HG03095 (cell line): ENCODE results near the gene FOSB.

Experiments
- ATAC-seq: cut with Tn5 transposase; IDR thresholded peaks from one replicate; pipeline ENCODE4 v1.9.1; 2021; ENCODE audit warnings: moderate library complexity; ENCODE audit not compliant: unreplicated experiment

The FOSB gene

DNA sequence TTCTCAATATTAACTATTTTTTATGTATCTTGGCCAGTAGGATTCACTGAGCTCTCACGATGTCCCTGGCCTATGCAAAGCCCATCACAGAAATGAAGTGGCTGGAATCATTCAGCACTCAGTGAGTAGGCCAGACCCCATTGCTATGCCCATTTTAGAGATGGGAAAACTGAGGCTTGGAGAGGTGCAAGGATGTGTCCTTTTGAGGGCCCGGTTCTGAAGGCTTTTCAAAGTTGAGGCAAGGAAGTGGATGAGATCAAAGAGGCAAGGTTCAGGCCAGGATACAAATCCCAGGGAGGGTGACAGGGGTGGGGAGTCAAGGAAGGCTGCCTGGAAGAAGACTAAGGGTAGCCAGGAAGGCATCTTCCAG lies 25.4 kb upstream of the FOSB start:
- ATAC-seq: no peak

- ATAC-seq: no peak
These were observed 24.9 kb upstream of the FOSB start for GRCh38 chr19:45442778-45443461.

- ATAC-seq: no peak
These were observed 24.1 kb upstream of the FOSB start for GRCh38 chr19:45443462-45444317.

DNA sequence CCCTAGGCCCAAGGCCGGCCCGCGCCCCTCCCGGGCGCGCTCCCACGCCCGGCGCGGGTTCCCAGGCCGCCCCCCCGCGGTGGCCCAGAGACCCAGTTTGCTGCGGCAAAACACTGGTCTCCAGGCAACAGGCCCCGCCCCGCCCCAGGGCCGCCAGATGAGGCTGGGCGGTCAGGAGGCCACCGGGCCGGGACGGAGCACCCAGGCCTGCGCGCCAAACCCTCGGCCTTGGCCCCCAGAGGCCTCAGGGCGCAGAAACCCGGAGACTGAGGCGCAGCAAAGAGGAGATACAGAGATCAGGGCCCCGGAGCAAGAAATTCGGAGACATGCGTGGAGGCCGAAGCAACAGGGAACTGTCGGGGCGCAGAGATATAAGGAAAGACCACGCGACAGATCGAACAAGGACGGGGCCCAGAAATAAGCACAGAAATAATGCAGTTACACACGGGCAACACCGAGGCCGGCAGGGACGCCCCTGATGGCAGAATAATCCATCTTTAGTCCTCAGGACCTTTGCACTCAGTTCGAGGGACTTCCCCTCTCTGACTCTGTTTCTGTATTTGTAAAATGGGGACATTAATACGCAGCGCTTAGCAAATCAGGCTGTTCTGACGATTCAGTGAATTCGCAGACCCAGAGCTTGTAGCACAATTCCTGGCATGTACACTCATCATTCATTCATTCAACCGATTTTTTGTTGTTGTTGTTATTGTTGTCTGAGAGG lies 23.3 kb upstream of the FOSB start:
- no peak for ATAC-seq

DNA sequence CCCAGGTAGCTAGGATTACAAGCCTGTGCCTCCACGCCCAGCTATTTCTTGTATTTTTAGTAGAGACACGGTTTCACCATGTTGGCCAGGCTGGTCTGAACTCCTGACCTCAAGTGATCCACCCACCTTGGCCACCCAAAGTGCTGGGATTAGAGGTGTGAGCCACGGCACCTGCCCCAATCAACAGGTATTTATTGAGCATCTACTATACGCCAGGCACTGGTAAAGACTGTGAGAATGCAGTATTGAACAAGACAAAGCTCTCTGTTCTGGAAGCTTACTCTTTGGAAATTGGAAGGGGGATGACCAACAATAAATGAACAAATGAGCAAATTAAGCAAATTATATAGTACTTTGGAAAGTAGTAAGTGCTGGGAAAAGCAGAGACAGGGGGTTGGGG lies 22.7 kb upstream of the FOSB start:
- no peak for ATAC-seq

DNA sequence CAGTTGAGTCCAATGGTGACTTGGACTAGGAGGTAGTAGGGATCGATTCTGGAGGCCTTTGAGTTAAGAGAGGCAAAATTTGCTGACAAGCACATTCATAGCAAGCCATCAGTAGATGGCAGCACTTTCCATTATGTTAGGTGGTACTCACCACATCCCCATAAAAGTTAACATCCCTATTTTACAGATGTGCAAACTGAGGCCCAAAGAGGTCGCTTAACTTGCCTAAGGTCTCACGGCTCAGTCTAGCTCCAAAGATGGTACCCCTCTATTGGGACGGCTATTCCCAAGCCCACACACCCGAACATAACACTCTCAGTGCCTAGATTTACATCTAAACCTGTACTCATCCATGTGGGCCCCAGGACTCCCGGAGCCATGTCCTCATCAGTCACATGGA lies 21.5 kb upstream of the FOSB start:
- no peak for ATAC-seq

DNA sequence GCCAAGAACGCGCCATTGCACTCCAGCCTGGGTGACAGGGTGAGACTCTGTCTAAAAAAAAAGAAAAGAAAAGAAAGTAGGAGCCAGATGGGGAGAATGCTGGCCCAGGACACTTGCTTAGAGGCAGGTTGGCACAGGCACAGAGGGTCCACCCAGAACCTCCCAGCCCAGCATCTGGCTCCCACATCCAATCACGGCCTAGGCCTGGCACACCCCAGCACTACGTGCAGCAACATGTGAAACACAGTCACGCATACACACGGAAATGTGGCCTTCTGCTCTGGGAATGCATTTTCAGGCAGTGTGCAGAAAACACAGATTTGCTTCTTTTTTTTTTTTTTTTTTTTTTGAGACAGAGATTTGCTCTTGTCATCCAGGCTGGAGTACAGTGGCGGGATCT lies 20.9 kb upstream of the FOSB start:
- no peak for ATAC-seq

GRCh38 chr19:45448425-45448756 lies 19.4 kb upstream of the FOSB start:
- no peak for ATAC-seq

GRCh38 chr19:45448887-45449299 lies 18.9 kb upstream of the FOSB start:
- no peak for ATAC-seq

GRCh38 chr19:45450012-45450333 lies 17.8 kb upstream of the FOSB start:
- no peak for ATAC-seq

DNA sequence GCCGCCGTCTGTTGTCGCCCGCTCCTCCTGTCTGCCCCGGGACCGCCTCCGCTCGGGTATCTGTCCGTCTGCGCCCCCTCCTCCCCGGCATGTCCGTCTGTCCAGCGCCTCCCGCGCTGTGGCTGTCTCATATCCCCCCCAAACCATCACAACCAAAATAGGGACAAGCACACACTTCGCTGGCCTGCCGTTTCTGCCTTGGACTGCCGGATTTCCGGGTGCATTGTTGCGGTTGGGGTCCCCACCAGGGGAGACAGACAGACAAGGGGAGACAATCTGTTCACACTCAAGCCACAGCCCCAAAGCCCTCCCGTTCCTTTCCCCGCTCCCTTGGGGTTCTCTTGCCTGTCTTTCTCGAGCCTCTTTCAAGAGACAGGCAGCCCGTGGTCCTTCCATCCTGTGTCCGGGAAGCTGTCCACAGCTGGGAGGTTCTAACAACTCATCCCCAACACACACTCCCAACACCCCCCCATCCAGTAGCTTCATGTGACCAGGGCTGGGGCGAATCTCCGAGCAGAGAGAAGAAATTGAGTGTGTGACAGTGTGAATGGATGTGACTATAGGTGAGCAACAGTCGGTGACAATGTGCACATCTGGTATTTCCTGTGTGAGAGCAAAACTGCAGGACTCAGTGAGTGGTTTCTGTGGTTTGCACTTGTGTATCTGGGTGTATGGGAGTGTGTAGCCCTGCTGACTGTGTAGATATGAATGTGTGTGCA lies 16.5 kb upstream of the FOSB start:
- ATAC-seq: no peak

DNA sequence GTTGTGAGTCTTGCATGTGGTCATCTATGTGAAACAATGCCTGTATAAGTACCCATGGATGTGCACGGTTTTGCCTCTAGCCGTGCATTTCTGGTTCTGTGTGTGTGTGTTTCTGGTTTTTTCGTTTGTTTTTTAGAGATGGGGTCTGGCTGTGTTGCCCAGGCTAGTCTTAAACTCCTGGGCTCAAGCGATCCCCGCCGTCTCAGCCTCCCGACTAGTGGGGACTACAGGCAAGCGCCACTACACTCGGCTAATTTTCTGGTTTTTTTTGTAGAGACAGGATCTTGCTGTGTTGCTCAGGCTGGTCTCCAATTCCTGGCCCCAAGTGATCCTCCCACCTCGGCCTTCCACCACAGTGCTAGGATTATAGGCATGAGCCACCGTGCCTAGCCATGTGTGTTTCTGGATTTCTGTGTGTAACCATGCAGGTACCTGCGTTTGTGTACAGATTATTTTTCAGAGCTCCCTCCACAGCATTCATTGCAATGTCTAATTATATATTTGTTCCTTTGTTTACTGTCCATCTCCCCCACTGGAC lies 15.9 kb upstream of the FOSB start:
- ATAC-seq: no peak

DNA sequence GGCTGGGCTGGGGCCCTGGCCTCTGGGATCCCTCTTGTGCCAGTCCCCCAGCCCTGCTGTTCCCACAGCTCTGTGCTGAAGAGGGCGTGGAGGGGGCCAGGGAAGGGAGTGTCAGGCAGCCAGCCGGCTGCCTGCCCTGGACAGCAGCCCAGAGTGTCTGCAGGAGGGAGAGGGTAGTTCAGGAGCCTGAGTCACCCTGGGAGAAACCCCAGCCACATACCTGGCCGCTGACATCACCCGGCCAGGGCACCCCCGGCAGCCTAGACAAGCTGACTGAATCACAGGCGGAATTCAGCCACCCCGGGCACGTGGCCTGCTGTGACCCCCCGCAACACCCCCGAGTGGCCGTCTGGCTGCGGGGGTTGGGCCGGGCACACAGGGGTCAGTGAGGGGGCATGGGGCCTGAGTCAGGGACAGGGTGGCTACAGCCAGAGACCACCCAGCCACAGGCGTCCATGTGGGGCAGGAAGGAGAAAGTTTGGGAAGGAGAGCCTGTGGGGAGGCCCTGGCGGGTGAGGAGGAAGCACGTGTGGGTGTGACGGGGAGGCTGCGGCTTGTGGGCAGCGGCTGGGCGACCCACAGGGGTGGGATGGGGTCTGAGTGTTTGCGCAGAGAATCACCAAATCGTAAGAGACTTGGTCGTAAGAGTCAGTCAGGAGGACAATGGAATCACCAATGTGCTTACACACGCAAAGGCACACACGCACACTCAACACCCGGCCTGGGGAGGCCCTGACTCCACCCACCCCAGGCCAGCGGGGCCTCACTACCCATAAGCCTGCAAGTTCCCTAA lies 11.9 kb upstream of the FOSB start:
- ATAC-seq: no peak

- no peak for ATAC-seq
These were observed 11.3 kb upstream of the FOSB start for GRCh38 chr19:45456500-45456815.

- no peak for ATAC-seq
These were observed 10.0 kb upstream of the FOSB start for GRCh38 chr19:45457776-45458175.

GRCh38 chr19:45460807-45461347 lies 6.9 kb upstream of the FOSB start:
- no peak for ATAC-seq

GRCh38 chr19:45462174-45462573 lies 5.6 kb upstream of the FOSB start:
- no peak for ATAC-seq

GRCh38 chr19:45463241-45463640 lies 4.6 kb upstream of the FOSB start:
- no peak for ATAC-seq

DNA sequence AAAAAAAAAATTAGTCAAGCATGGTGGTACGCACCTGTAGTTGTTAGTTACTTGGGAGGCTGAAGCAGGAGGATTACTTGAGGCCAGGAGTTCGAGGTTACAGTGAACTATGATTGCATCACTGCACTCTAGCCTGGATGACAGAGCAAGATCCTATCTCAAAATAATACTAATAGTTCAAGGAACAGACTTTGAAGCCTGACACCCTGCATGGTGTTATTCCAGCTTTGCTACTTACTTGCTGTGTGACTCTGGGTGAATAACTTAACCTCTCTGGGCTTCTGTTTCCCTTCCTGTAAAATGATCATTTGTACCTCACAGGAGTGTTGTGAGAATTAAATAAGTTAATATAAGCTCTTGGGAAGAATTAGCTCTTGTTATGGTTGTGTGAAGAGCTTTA lies 3.5 kb upstream of the FOSB start:
- no peak for ATAC-seq

GRCh38 chr19:45464852-45465441 lies 2.8 kb upstream of the FOSB start:
- ATAC-seq: no peak
